Neural cell (in vitro differentiated cells): ENCODE measurements around the gene CRYBB2. TPM values are rescaled to one million over a fixed set of nuclear protein-coding genes. Genes with fewer than 3 reads are reported as not detected.

Experiments
- H2AFZ ChIP-seq: fragments of 200-600, 300-800 bp; sonication (generic), shearing (Covaris generic); 2 replicates; pipeline ENCODE4 v1.6.0; 2014; ENCODE audit warnings: low read depth, mild to moderate bottlenecking, antibody characterized with exemption, low read length, moderate library complexity
- H3F3A ChIP-seq: fragments of 200-600 bp; shearing (Covaris generic); 2 replicates; pipeline ENCODE4 v1.6.1; 2016; ENCODE audit warnings: mild to moderate bottlenecking, moderate library complexity, mixed read lengths, antibody characterized with exemption, low read length; ENCODE audit not compliant: insufficient read depth, poor library complexity, severe bottlenecking
- H3K27ac ChIP-seq: fragments of 200-600, 300-800 bp; sonication (generic), shearing (Covaris generic); 2 replicates; pipeline ENCODE4 v1.5.1; 2014; ENCODE audit warnings: mild to moderate bottlenecking, low read length, moderate library complexity
- H3K27me3 ChIP-seq: fragments of 300-800, 200-600 bp; sonication (generic), shearing (Covaris generic); 2 replicates; pipeline ENCODE4 v1.6.0; 2014; ENCODE audit warnings: mild to moderate bottlenecking, low read depth, low read length, moderate library complexity; ENCODE audit not compliant: insufficient read depth
- H3K36me3 ChIP-seq: fragments of 300-800, 200-600 bp; sonication (generic), shearing (Covaris generic); 2 replicates; pipeline ENCODE4 v1.5.1; 2014; ENCODE audit warnings: mild to moderate bottlenecking, antibody characterized with exemption, low read length, moderate library complexity; ENCODE audit not compliant: insufficient read depth
- H3K4me2 ChIP-seq: fragments of 300-800, 200-600 bp; sonication (generic), shearing (Covaris generic); 2 replicates; pipeline ENCODE4 v1.6.0; 2014; ENCODE audit warnings: mild to moderate bottlenecking, low read length
- H3K4me3 ChIP-seq: fragments of 300-800, 200-600 bp; sonication (generic), shearing (Covaris generic); 2 replicates; pipeline ENCODE4 v1.5.1; 2014; ENCODE audit warnings: mild to moderate bottlenecking, low read length, moderate library complexity
- H3K79me2 ChIP-seq: fragments of 200-600 bp; shearing (Covaris generic); replicated peaks from 2 replicates; pipeline ENCODE4 v1.6.0; 2014; ENCODE audit warnings: mild to moderate bottlenecking, low read length, moderate library complexity; ENCODE audit not compliant: insufficient read depth
- H3K9ac ChIP-seq: fragments of 300-800, 200-600 bp; sonication (generic), shearing (Covaris generic); 2 replicates; pipeline ENCODE4 v1.6.1; 2016; ENCODE audit warnings: mild to moderate bottlenecking, low read length, mixed read lengths
- H3K9me2 ChIP-seq: fragments of 200-600 bp; shearing (Covaris generic); 2 replicates; pipeline ENCODE4 v1.6.1; 2016; ENCODE audit warnings: mild to moderate bottlenecking, low read length, mixed read lengths; ENCODE audit not compliant: insufficient read depth
- H3K9me3 ChIP-seq: fragments of 200-600, 300-800 bp; sonication (generic), shearing (Covaris generic); 2 replicates; pipeline ENCODE4 v1.6.1; 2016; ENCODE audit warnings: mild to moderate bottlenecking, mixed run types, low read length, moderate library complexity, mixed read lengths
- H4K20me1 ChIP-seq: fragments of 200-600 bp; shearing (Covaris generic); 2 replicates; pipeline ENCODE4 v1.6.1; 2016; ENCODE audit warnings: mild to moderate bottlenecking, mixed run types; ENCODE audit not compliant: insufficient read depth
- CTCF ChIP-seq: fragments of 450-650 bp; IDR thresholded peaks from 2 replicates; pipeline ENCODE4 v1.5.1; 2014; ENCODE audit warnings: antibody characterized with exemption, mild to moderate bottlenecking, moderate library complexity; ENCODE audit not compliant: poor library complexity, severe bottlenecking
- EP300 ChIP-seq: fragments of 450-650 bp; conservative IDR thresholded peaks from 2 replicates; pipeline ENCODE4 v1.6.1; 2014; ENCODE audit warnings: antibody characterized with exemption, mild to moderate bottlenecking, moderate library complexity; ENCODE audit not compliant: poor library complexity, severe bottlenecking
- EZH2 ChIP-seq: fragments of 200-600, 300-800 bp; shearing (Covaris generic), sonication (generic); IDR thresholded peaks from 2 replicates; pipeline ENCODE4 v1.6.1; 2014; ENCODE audit warnings: antibody characterized with exemption, low read length, borderline replicate concordance, mild to moderate bottlenecking; ENCODE audit not compliant: insufficient read depth, poor library complexity, severe bottlenecking
- MXI1 ChIP-seq: fragments of 450-650 bp; conservative IDR thresholded peaks from 2 replicates; pipeline ENCODE4 v1.6.1; 2014; ENCODE audit warnings: antibody characterized with exemption, mild to moderate bottlenecking; ENCODE audit not compliant: poor library complexity, severe bottlenecking
- RAD21 ChIP-seq: fragments of 450-650 bp; conservative IDR thresholded peaks from 2 replicates; pipeline ENCODE4 v1.6.1; 2014; ENCODE audit warnings: antibody characterized with exemption, mild to moderate bottlenecking, moderate library complexity
- REST ChIP-seq: IDR thresholded peaks from 2 replicates; pipeline ENCODE4 v1.6.1; 2012; ENCODE audit warnings: borderline replicate concordance
- SMC3 ChIP-seq: fragments of 450-650 bp; conservative IDR thresholded peaks from 2 replicates; pipeline ENCODE4 v1.6.1; 2014; ENCODE audit warnings: antibody characterized with exemption, mild to moderate bottlenecking, moderate library complexity; ENCODE audit not compliant: poor library complexity
- TAF1 ChIP-seq: IDR thresholded peaks from 2 replicates; pipeline ENCODE4 v1.6.1; 2012; ENCODE audit warnings: low read depth
- polyA minus RNA-seq: library from RNA; depleted of rRNA, polyadenylated mRNA; stranded (reverse); fragments of >200 nt; gene quantifications from 2 replicates; pipeline ENCODE4 v1.2.3, GENCODE V29; 2014
- polyA plus RNA-seq: library from polyadenylated mRNA; depleted of rRNA; stranded (reverse); fragments of >200 nt; gene quantifications from 2 replicates; pipeline ENCODE4 v1.2.3, GENCODE V29; 2014

Gene CRYBB2
- polyA plus RNA-seq (2.4 TPM in 1 of 2 replicates, not detected in the other), polyA minus RNA-seq (0.81 TPM in 1 of 2 replicates, not detected in the other)

GRCh38 chr22:25219211-25219689 is at the start of gene CRYBB2:
Gene CRYBB2, plus strand, starts transcription at chr22:25219639. Its CDS starts 1,791 bp downstream, at chr22:25221430.
- H3K36me3 ChIP-seq: no peaks in the 10 kb centered on the region

GRCh38 chr22:25170426-25170980 is 48.9 kb upstream of the CRYBB2 start:
- no peaks in the 10 kb centered on the region for H3K79me2 ChIP-seq
- H3F3A ChIP-seq: no peaks in the 10 kb centered on the region
- no peaks in the 10 kb centered on the region for H3K36me3 ChIP-seq
- H3K27me3 ChIP-seq: no peaks in the 10 kb centered on the region
- H3K9me3 ChIP-seq: no peaks in the 10 kb centered on the region
- H2AFZ ChIP-seq: no peak overlapping the region
- H3K9ac ChIP-seq: no peak overlapping the region
- H3K4me2 ChIP-seq: no peak overlapping the region
- no peaks in the 10 kb centered on the region for H4K20me1 ChIP-seq
- no peak overlapping the region for H3K4me3 ChIP-seq
- no peak overlapping the region for H3K27ac ChIP-seq
- H3K9me2 ChIP-seq: no peaks in the 10 kb centered on the region
- TF ChIP-seq SMC3 (no peak), EP300 (no peak), MXI1 (no peak), REST (no peak), EZH2 (no peak), TAF1 (no peak)

More at GRCh38 chr22:25219211-25219689, at the start of gene CRYBB2:
- TF ChIP-seq REST (no peak), EZH2 (no peak), MXI1 (no peak), EP300 (no peak), SMC3 (no peak), CTCF (no peak), RAD21 (no peak), TAF1 (no peak)
- Histone ChIP-seq H2AFZ (no peak within 1 kb of the TSS), H3K27ac (no peak within 1 kb of the TSS), H3K79me2 (no peaks in the 10 kb centered on the region), H3K9ac (no peak within 1 kb of the TSS), H3K4me2 (no peak within 1 kb of the TSS), H3K4me3 (no peak within 1 kb of the TSS), H4K20me1 (no peaks in the 10 kb centered on the region), H3F3A (no peaks in the 10 kb centered on the region), H3K9me2 (no peaks in the 10 kb centered on the region), H3K27me3 (no peaks in the 10 kb centered on the region), H3K9me3 (no peaks in the 10 kb centered on the region)
